AG10803 (cell line): Measurements from ENCODE around the gene NHSL2.

Experiments
- DNase-seq: peaks from one replicate; pipeline ENCODE4 v3.0.0; 2010; ENCODE audit warnings: low read depth
- H3K4me3 ChIP-seq: 2 replicates; pipeline ENCODE4 v1.5.1; 2011; ENCODE audit warnings: mild to moderate bottlenecking, low read length, control low read depth
- TF ChIP-seq, protein P1 (sequence below): conservative IDR thresholded peaks from 2 replicates; pipeline ENCODE4 v1.5.1; 2011; ENCODE audit warnings: mild to moderate bottlenecking, low read length, control low read depth, inconsistent platforms

The NHSL2 gene

DNA sequence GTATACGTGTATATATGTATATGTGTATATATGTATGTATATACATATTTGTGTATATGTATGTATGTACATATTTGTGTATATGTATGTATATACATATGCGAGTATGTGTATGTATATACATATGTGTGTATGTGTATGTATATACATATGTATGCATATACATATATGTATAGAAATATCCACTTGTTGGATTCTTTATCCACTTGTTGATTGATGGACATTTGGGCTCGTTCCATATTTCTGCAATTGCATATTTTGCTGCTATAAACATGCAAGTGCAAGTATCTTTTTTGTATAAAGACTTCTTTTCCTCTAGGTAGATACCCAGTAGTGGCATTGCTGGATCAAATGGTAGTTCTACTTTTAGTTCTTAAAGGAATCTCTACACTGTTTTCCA, 25.5 kb upstream of the NHSL2 start:
- TF ChIP-seq, protein P1, sequence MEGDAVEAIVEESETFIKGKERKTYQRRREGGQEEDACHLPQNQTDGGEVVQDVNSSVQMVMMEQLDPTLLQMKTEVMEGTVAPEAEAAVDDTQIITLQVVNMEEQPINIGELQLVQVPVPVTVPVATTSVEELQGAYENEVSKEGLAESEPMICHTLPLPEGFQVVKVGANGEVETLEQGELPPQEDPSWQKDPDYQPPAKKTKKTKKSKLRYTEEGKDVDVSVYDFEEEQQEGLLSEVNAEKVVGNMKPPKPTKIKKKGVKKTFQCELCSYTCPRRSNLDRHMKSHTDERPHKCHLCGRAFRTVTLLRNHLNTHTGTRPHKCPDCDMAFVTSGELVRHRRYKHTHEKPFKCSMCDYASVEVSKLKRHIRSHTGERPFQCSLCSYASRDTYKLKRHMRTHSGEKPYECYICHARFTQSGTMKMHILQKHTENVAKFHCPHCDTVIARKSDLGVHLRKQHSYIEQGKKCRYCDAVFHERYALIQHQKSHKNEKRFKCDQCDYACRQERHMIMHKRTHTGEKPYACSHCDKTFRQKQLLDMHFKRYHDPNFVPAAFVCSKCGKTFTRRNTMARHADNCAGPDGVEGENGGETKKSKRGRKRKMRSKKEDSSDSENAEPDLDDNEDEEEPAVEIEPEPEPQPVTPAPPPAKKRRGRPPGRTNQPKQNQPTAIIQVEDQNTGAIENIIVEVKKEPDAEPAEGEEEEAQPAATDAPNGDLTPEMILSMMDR = no peak
- no peak overlapping the region for H3K4me3 ChIP-seq

DNA sequence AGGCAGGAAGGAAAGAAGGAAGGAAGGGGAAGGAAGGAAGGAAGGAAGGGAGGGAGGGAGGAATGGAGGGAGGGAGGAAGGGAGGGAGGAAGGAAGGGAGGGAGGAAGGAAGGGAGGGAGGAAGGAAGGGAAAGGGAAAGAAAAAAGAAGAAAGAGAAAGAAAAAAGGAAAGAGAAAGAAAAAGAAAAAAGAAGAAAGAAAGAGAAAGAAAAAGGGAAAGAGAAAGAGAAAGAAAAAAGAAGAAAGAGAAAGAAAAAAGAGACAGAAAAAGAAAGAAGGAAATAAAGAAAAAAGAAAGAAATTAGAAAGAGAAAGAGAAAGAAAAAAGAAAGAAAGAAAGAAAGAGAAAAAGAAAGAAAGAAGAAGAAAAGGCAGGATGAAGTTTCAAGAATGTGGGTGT, 15.0 kb upstream of the NHSL2 start:
- DNase-seq = no peak
- no peak overlapping the region for H3K4me3 ChIP-seq
- TF ChIP-seq, protein P1 = no peak

More for the DNA sequence above, 25.5 kb upstream of the NHSL2 start:
- no peak for DNase-seq

DNA sequence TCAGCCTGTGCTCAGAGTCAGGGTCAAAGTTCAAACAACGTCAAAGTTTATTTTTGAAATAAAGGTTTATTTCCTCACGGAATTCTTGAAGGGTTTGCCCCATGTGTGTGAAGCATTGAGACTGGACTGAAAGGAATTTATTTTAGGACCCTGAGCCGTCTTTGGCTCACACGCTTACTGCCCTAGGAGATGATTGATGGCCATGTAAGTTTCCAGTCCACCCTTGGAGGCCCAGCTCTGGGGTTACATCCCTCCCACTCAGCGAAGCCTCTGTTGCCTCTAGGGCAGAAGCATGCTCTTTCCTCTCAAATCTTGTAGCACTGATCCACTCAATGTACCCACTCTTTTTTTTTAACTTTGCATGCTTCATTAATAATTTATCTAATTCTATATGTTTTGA, 4.5 kb upstream of the NHSL2 start:
- H3K4me3 ChIP-seq = no peak overlapping the region
- TF ChIP-seq, protein P1 = no peak
- DNase-seq = no peak

DNA sequence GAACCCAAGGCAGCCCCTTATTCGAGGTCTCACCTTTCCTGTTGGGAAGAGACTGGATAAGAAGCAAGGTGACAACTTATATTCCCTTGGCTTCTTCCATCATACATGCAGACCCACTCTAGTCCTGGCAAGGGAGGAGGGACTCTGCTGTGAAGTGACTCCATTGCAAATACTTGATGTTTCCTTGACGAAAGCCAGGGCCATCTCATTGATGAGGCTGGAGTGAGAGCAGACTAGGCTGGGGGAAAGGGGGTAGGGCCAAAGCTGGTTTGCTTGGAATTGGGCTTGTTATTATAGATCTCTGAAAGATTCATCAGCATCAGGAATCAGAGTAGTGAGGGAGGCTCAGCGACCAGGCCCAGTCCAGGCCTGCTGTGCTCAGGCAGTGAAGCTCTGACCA, 2.3 kb upstream of the NHSL2 start:
- TF ChIP-seq, protein P1 = no peak
- no peak overlapping the region for H3K4me3 ChIP-seq
- no peak for DNase-seq

DNA sequence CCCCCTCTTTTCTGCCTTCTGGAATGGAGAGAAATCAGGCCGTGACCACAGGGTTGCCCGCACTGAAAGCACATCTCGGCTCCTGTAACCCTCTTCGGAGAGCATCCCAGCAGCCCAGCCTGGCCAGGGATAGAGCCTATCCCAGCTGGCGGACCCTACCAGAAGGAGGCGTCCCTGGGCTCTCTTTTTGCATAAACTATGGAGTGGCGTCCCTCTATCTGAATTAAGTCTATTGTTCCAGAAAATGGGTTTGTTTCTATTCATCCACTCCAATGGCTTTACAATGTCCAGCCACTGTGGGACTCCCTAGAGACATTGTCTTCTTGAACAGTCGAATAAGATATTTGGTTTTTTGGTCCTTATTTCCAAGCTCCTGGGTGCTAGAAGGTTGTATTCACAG, 689 bp upstream of the NHSL2 start:
- H3K4me3 ChIP-seq = peak overlapping the region; percentile 50
- peak; percentile 4 for DNase-seq
- TF ChIP-seq, protein P1 = peak; percentile 46

DNA sequence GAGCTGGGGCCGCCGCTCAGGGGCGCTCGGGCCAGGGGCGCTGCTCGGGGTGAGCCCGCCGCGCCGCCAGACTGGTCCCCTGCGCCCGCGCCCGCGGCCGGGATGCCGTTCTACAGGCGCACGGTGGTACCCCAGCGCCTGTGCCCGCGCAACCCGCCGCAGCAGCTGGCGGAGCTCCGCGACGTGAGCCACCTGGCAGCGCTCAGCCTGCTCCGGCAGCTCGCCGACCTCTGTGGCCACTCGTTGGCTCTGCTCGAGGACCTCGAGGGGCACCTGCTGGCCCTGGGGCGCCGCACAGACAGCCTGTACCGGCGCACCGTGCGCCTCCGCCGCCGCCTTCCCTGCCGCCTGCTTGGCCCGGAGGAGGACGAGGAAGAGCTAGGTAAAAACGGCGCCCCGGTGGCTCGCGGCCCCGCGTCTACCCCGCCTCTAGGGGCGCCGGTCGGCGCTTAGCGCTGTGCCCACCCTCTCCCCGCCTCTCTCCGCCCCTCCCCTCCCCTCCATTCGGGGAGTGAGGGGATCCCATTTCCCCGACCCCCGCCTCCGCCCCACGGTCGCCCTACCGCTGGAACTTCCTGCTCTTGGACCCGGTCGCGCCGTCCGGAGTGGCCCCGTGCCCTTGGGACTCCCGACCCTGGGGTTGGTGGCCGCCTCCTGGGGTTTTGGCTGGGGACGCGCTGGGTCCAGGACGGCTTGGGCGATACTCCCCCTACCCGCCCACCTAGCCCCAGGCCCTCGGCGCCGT, 513 bp downstream of the NHSL2 start:
- H3K4me3 ChIP-seq = peak overlapping the region; percentile 50
- TF ChIP-seq, protein P1 = no peak
- DNase-seq = no peak

DNA sequence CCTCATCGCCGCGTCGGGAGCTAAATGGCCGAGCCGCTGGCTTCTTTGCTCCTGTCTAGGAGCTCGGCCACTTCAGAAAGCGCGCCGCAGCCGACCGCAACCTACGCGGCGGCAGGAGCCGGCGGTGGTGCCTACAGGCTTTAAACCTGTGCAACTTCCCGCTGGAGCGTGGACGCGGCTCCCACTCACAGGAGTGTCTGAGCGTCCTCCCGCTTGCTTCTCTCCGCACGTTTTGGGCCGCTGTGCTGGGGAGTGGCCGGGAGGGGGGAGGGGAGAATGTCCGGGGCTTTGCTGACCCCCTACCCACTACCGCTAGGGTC, 1.0 kb downstream of the NHSL2 start:
- TF ChIP-seq, protein P1 = no peak
- no peak for DNase-seq
- H3K4me3 ChIP-seq = peak overlapping the region; percentile 45
